ENCODE data around the gene TSPAN19. TPM values are rescaled to one million over a fixed set of nuclear protein-coding genes. Genes with fewer than 3 reads are reported as not detected.

The TSPAN19 gene
- total RNA-seq, 1 experiment from 2014 or later: not detected

DNA sequence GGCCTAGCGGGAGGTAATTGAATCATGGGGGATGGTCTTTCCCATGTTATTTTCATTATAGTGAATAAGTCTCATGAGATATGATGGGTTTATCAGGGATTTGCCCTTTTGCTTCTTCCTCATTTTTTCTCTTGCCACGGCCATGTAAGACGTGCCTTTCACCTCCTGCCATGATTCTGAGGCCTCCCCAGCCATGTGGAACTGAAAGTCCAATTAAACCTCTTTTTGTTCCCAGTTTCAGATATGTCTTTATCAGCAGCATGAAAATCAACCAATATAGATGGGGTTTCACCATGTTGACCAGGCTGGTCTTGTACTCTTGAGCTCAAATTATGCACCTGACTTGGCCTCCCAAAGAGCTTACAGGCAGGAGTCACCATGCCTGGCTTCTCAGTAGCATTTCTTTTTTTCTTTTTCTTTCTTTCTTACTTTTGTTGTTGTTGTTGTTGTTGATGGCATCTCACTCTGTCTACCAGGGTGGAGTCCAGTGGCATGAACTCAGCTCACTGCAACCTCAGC lies 33.2 kb downstream of the TSPAN19 start:
- Histone ChIP-seq H3K4me3 (ENCODE audit: low read depth in 2 of 2, low read length in 2 of 2) (no peak overlapping the region), H3K27ac (ENCODE audit: low read length) (no peak overlapping the region), H3K4me1 (ENCODE audit: control insufficient read depth, insufficient read depth, low read length) (no peaks in the 10 kb centered on the region), H3K36me3 (ENCODE audit: control insufficient read depth, insufficient read depth, low read length) (no peaks in the 10 kb centered on the region), H3K9me3 (ENCODE audit: control insufficient read depth, insufficient read depth, low read depth, low read length) (no peaks in the 10 kb centered on the region), H3K27me3 (ENCODE audit: control insufficient read depth, insufficient read depth, low read length) (no peaks in the 10 kb centered on the region)
- DNase-seq (ENCODE audit: low read depth, low spot score): no peak
- ChIA-PET CTCF (no interaction called here), POLR2A (no interaction called here)
- ATAC-seq: no peak
- in situ Hi-C loops (cut with HindIII; ENCODE audit: low pct_unique_long_range_greater_than_20kb, low sequenced_read_pairs) (no loop called here), intact Hi-C loops (cut with micrococcal nuclease; ENCODE audit: unreplicated experiment) (no loop called here)
- BruUV-seq (replicated peaks): no TSS peak
- TF ChIP-seq POLR2AphosphoS5 (IDR thresholded peaks at IDR 0.05; ENCODE audit: low read depth, low read length): no peak
- no peak for TF ChIP-seq TCF7L2 (IDR thresholded peaks at IDR 0.05; ENCODE audit: low read depth, low read length)
- TF ChIP-seq, protein P1, sequence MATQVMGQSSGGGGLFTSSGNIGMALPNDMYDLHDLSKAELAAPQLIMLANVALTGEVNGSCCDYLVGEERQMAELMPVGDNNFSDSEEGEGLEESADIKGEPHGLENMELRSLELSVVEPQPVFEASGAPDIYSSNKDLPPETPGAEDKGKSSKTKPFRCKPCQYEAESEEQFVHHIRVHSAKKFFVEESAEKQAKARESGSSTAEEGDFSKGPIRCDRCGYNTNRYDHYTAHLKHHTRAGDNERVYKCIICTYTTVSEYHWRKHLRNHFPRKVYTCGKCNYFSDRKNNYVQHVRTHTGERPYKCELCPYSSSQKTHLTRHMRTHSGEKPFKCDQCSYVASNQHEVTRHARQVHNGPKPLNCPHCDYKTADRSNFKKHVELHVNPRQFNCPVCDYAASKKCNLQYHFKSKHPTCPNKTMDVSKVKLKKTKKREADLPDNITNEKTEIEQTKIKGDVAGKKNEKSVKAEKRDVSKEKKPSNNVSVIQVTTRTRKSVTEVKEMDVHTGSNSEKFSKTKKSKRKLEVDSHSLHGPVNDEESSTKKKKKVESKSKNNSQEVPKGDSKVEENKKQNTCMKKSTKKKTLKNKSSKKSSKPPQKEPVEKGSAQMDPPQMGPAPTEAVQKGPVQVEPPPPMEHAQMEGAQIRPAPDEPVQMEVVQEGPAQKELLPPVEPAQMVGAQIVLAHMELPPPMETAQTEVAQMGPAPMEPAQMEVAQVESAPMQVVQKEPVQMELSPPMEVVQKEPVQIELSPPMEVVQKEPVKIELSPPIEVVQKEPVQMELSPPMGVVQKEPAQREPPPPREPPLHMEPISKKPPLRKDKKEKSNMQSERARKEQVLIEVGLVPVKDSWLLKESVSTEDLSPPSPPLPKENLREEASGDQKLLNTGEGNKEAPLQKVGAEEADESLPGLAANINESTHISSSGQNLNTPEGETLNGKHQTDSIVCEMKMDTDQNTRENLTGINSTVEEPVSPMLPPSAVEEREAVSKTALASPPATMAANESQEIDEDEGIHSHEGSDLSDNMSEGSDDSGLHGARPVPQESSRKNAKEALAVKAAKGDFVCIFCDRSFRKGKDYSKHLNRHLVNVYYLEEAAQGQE (IDR thresholded peaks at IDR 0.05; ENCODE audit: insufficient read depth in 1 of 2, low read depth in 2 of 2, low read length in 1 of 2): no peak
- TF ChIP-seq SIN3A (IDR thresholded peaks at IDR 0.05; ENCODE audit: borderline replicate concordance, insufficient read depth, low read depth, low read length): no peak
- TF ChIP-seq CTCF (IDR thresholded peaks at IDR 0.05): no peak

GRCh38 chr12:85000729-85001128 lies 35.3 kb downstream of the TSPAN19 start:
- Histone ChIP-seq H3K4me3 (ENCODE audit: low read depth in 2 of 2, low read length in 2 of 2) (no peak overlapping the region), H3K27ac (ENCODE audit: low read length) (no peak overlapping the region), H3K36me3 (ENCODE audit: control insufficient read depth, insufficient read depth, low read length) (no peaks in the 10 kb centered on the region), H3K9me3 (ENCODE audit: control insufficient read depth, insufficient read depth, low read depth, low read length) (no peaks in the 10 kb centered on the region), H3K4me1 (ENCODE audit: control insufficient read depth, insufficient read depth, low read length) (no peaks in the 10 kb centered on the region), H3K27me3 (ENCODE audit: control insufficient read depth, insufficient read depth, low read length) (no peaks in the 10 kb centered on the region)
- intact Hi-C loops (cut with micrococcal nuclease; ENCODE audit: unreplicated experiment): no loop called here
- in situ Hi-C loops (cut with HindIII; ENCODE audit: low pct_unique_long_range_greater_than_20kb, low sequenced_read_pairs): no loop called here
- DNase-seq (ENCODE audit: low read depth, low spot score): no peak
- ATAC-seq: no peak
- TF ChIP-seq CTCF (IDR thresholded peaks at IDR 0.05): no peak
- TF ChIP-seq SIN3A (IDR thresholded peaks at IDR 0.05; ENCODE audit: borderline replicate concordance, insufficient read depth, low read depth, low read length): no peak
- TF ChIP-seq, protein P1 (IDR thresholded peaks at IDR 0.05; ENCODE audit: insufficient read depth in 1 of 2, low read depth in 2 of 2, low read length in 1 of 2): no peak
- TF ChIP-seq POLR2AphosphoS5 (IDR thresholded peaks at IDR 0.05; ENCODE audit: low read depth, low read length): no peak
- no peak for TF ChIP-seq TCF7L2 (IDR thresholded peaks at IDR 0.05; ENCODE audit: low read depth, low read length)
- ChIA-PET POLR2A (no interaction called here), CTCF (no interaction called here)
- BruUV-seq (replicated peaks): no TSS peak

All from Panc1 (cell line).